Neural crest cell (in vitro differentiated cells): ENCODE results near the gene GLRA2. TPM values are rescaled to one million over a fixed set of nuclear protein-coding genes. Genes with fewer than 3 reads are reported as not detected.

ENCODE experiments used
- DNase-seq: peaks from one replicate; pipeline ENCODE4 v3.0.0; 2021; ENCODE audit warnings: low read depth, mixed read lengths, low spot score
- H3K27ac Mint-ChIP-seq: one replicate; pipeline ENCODE4 v1.8.0; 2021; ENCODE audit warnings: mild to moderate bottlenecking, mixed read lengths; ENCODE audit not compliant: unreplicated experiment
- H3K27me3 Mint-ChIP-seq: 2 replicates; pipeline ENCODE4 v1.8.0; 2021; ENCODE audit warnings: low read depth, mild to moderate bottlenecking, mixed read lengths
- H3K36me3 Mint-ChIP-seq: 2 replicates; pipeline ENCODE4 v1.8.0; 2021; ENCODE audit warnings: low read depth, mild to moderate bottlenecking, mixed read lengths
- H3K4me1 Mint-ChIP-seq: 2 replicates; pipeline ENCODE4 v1.8.0; 2021; ENCODE audit warnings: mixed read lengths
- H3K4me3 Mint-ChIP-seq: one replicate; pipeline ENCODE4 v1.8.0; 2021; ENCODE audit warnings: mild to moderate bottlenecking, mixed read lengths
- H3K9me3 Mint-ChIP-seq: 2 replicates; pipeline ENCODE4 v1.8.0; 2021; ENCODE audit warnings: mixed read lengths
- total RNA-seq: library from RNA; stranded (reverse); gene quantifications from 2 replicates; pipeline ENCODE4 v1.2.1, GENCODE V29; 2021
- TF ChIP-seq, protein P1 (sequence below): fragments of 200-600 bp; sonication (generic); conservative IDR thresholded peaks from 2 replicates; pipeline ENCODE4 v1.5.0; 2021; ENCODE audit warnings: antibody characterized with exemption, mild to moderate bottlenecking

Gene GLRA2
- total RNA-seq, 1 donor from 2014 or later = 1.3 TPM

- Mint-ChIP-seq H3K27me3 (no peaks in the 10 kb centered on the region), H3K9me3 (peaks cover 14% of the 10 kb centered on the region), H3K27ac (no peak overlapping the region), H3K36me3 (peaks cover 9% of the 10 kb centered on the region), H3K4me1 (no peaks in the 10 kb centered on the region), H3K4me3 (no peak overlapping the region)
- no peak for DNase-seq
- TF ChIP-seq, protein P1, sequence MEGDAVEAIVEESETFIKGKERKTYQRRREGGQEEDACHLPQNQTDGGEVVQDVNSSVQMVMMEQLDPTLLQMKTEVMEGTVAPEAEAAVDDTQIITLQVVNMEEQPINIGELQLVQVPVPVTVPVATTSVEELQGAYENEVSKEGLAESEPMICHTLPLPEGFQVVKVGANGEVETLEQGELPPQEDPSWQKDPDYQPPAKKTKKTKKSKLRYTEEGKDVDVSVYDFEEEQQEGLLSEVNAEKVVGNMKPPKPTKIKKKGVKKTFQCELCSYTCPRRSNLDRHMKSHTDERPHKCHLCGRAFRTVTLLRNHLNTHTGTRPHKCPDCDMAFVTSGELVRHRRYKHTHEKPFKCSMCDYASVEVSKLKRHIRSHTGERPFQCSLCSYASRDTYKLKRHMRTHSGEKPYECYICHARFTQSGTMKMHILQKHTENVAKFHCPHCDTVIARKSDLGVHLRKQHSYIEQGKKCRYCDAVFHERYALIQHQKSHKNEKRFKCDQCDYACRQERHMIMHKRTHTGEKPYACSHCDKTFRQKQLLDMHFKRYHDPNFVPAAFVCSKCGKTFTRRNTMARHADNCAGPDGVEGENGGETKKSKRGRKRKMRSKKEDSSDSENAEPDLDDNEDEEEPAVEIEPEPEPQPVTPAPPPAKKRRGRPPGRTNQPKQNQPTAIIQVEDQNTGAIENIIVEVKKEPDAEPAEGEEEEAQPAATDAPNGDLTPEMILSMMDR = no peak
Observed at GRCh38 chrX:14660970-14661369, 131.6 kb downstream of the GLRA2 start.

DNA sequence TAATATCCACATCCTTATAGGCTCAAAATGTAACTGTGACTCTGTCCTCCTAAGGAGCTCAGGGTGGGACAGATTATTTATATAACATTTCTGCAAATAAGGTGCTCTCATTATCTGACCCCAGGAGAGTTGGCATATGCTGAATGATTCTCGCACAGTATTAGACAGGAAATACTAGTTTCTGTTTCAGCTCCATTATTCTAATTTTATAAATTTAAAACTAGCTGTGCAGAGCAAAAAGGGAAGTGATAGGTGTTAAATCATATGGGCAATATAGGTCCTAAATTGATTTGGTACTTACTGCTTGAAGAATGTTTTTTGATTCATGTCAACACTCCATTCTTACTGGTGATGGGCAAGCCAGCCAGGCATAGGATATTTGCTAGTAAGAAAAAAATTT lies 141.5 kb downstream of the GLRA2 start:
- peaks cover 5% of the 10 kb centered on the region for H3K36me3 Mint-ChIP-seq
- TF ChIP-seq, protein P1 = no peak
- no peak overlapping the region for H3K4me3 Mint-ChIP-seq
- H3K27ac Mint-ChIP-seq = no peak overlapping the region
- no peak for DNase-seq
- peaks cover 12% of the 10 kb centered on the region for H3K9me3 Mint-ChIP-seq
- no peaks in the 10 kb centered on the region for H3K27me3 Mint-ChIP-seq
- no peaks in the 10 kb centered on the region for H3K4me1 Mint-ChIP-seq

GRCh38 chrX:14672611-14673172 lies 143.4 kb downstream of the GLRA2 start:
- Mint-ChIP-seq H3K27ac (no peak overlapping the region), H3K36me3 (peaks cover 5% of the 10 kb centered on the region), H3K27me3 (no peaks in the 10 kb centered on the region), H3K4me1 (no peaks in the 10 kb centered on the region), H3K4me3 (no peak overlapping the region), H3K9me3 (peaks cover 16% of the 10 kb centered on the region)
- TF ChIP-seq, protein P1 = no peak
- DNase-seq = no peak

DNA sequence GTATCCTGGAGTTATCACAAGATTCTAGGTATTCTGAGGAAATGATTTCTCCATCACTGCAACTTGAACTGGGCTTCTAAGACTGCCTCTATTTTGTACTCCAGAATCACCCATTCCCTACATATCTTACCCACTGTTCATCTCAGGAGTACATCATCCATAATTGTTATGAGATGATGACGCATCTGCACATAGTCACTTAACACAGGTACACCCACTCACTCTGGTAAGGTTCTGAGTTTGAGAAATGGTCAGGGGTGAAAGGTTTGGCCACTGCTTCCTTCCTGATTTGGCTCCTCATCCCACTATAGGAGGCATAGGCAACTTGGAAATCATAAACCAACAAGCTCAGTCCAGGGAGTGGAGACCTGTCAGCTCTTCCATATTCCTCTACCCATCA lies 143.9 kb downstream of the GLRA2 start:
- H3K36me3 Mint-ChIP-seq = peaks cover 5% of the 10 kb centered on the region
- H3K27ac Mint-ChIP-seq = no peak overlapping the region
- no peak for DNase-seq
- no peaks in the 10 kb centered on the region for H3K27me3 Mint-ChIP-seq
- no peak overlapping the region for H3K4me3 Mint-ChIP-seq
- TF ChIP-seq, protein P1 = no peak
- H3K9me3 Mint-ChIP-seq = peaks cover 16% of the 10 kb centered on the region
- H3K4me1 Mint-ChIP-seq = no peaks in the 10 kb centered on the region

- TF ChIP-seq, protein P1 = no peak
- Mint-ChIP-seq H3K27ac (no peak overlapping the region), H3K36me3 (peaks cover 5% of the 10 kb centered on the region)
Observed at GRCh38 chrX:14673764-14674163, 144.4 kb downstream of the GLRA2 start.

More at GRCh38 chrX:14673764-14674163, 144.4 kb downstream of the GLRA2 start:
- H3K4me3 Mint-ChIP-seq = no peak overlapping the region
- no peaks in the 10 kb centered on the region for H3K27me3 Mint-ChIP-seq
- DNase-seq = no peak
- no peaks in the 10 kb centered on the region for H3K4me1 Mint-ChIP-seq
- peaks cover 16% of the 10 kb centered on the region for H3K9me3 Mint-ChIP-seq
